Embryonic facial prominence (tissue), 1 donor: ENCODE data around the gene KCNQ1OT1.

Experiments used
- DNase-seq: peaks from one replicate; pipeline ENCODE4 v3.0.0-alpha.2; 2016; ENCODE audit errors: extremely low spot score

The KCNQ1OT1 gene

GRCh38 chr11:2721210-2721916 lies 21.6 kb upstream of the KCNQ1OT1 start:
- no peak for DNase-seq

GRCh38 chr11:2719831-2720590 lies 20.2 kb upstream of the KCNQ1OT1 start:
- DNase-seq: no peak

- no peak for DNase-seq
These were observed 19.1 kb upstream of the KCNQ1OT1 start for GRCh38 chr11:2718817-2719438.

GRCh38 chr11:2717561-2718325 lies 17.9 kb upstream of the KCNQ1OT1 start:
- no peak for DNase-seq

- DNase-seq: no peak
These were observed 16.7 kb upstream of the KCNQ1OT1 start for GRCh38 chr11:2716376-2717095.

- no peak for DNase-seq
These were observed 16.0 kb upstream of the KCNQ1OT1 start for GRCh38 chr11:2715716-2716350.

- no peak for DNase-seq
These were observed 15.1 kb upstream of the KCNQ1OT1 start for GRCh38 chr11:2714871-2715270.

GRCh38 chr11:2714463-2714800 lies 14.6 kb upstream of the KCNQ1OT1 start:
- no peak for DNase-seq

- DNase-seq: peak; percentile 74
These were observed 14.1 kb upstream of the KCNQ1OT1 start for GRCh38 chr11:2713661-2714462.

- DNase-seq: no peak
These were observed 13.3 kb upstream of the KCNQ1OT1 start for GRCh38 chr11:2713094-2713493.

GRCh38 chr11:2711161-2711560 lies 11.4 kb upstream of the KCNQ1OT1 start:
- DNase-seq: no peak

GRCh38 chr11:2709429-2709828 lies 9.6 kb upstream of the KCNQ1OT1 start:
- DNase-seq: peak; percentile 29

- DNase-seq: peak; percentile 87
These were observed 9.0 kb upstream of the KCNQ1OT1 start for GRCh38 chr11:2708757-2709281.

- no peak for DNase-seq
These were observed 8.4 kb upstream of the KCNQ1OT1 start for GRCh38 chr11:2708151-2708581.

GRCh38 chr11:2707736-2708135 lies 7.9 kb upstream of the KCNQ1OT1 start:
- no peak for DNase-seq

- no peak for DNase-seq
These were observed 6.5 kb upstream of the KCNQ1OT1 start for GRCh38 chr11:2706321-2706720.

- no peak for DNase-seq
These were observed 5.3 kb upstream of the KCNQ1OT1 start for GRCh38 chr11:2704896-2705606.

GRCh38 chr11:2704356-2704755 lies 4.6 kb upstream of the KCNQ1OT1 start:
- no peak for DNase-seq
